HG02759 (cell line): ENCODE data around the gene PRR33.
A peak's percentile ranks its signal among the peaks of the same experiment; 100 is the strongest.

ENCODE experiments used
- ATAC-seq: cut with Tn5 transposase; IDR thresholded peaks from one replicate; pipeline ENCODE4 v1.9.1; 2021; ENCODE audit warnings: mild to moderate bottlenecking, moderate library complexity; ENCODE audit not compliant: unreplicated experiment

PRR33 gene

GRCh38 chr11:1866776-1867175 lies 24.9 kb downstream of the PRR33 start:
- ATAC-seq: no peak

- ATAC-seq: no peak
Observed at GRCh38 chr11:1866226-1866625, 25.5 kb downstream of the PRR33 start.

GRCh38 chr11:1864831-1865665 lies 26.6 kb downstream of the PRR33 start:
- ATAC-seq: no peak

GRCh38 chr11:1864231-1864630 lies 27.5 kb downstream of the PRR33 start:
- no peak for ATAC-seq

- no peak for ATAC-seq
Observed at GRCh38 chr11:1863352-1864216, 28.1 kb downstream of the PRR33 start.

- no peak for ATAC-seq
Observed at GRCh38 chr11:1862588-1863351, 28.9 kb downstream of the PRR33 start.

GRCh38 chr11:1861435-1862411 lies 30.0 kb downstream of the PRR33 start:
- ATAC-seq: no peak

GRCh38 chr11:1860108-1860507 lies 31.6 kb downstream of the PRR33 start:
- ATAC-seq: no peak

- ATAC-seq: no peak
Observed at GRCh38 chr11:1859004-1859403, 32.7 kb downstream of the PRR33 start.

- no peak for ATAC-seq
Observed at GRCh38 chr11:1858576-1858975, 33.1 kb downstream of the PRR33 start.

GRCh38 chr11:1858154-1858553 lies 33.5 kb downstream of the PRR33 start:
- ATAC-seq: no peak

GRCh38 chr11:1857064-1857463 lies 34.6 kb downstream of the PRR33 start:
- no peak for ATAC-seq

GRCh38 chr11:1856306-1857005 lies 35.2 kb downstream of the PRR33 start:
- ATAC-seq: no peak

- ATAC-seq: no peak
Observed at GRCh38 chr11:1855886-1856265, 35.8 kb downstream of the PRR33 start.

GRCh38 chr11:1854949-1855885 lies 36.5 kb downstream of the PRR33 start:
- ATAC-seq: peak; percentile 35

- ATAC-seq: peak; percentile 27
Observed at GRCh38 chr11:1854132-1854948, 37.4 kb downstream of the PRR33 start.

- no peak for ATAC-seq
Observed at GRCh38 chr11:1853376-1854131, 38.1 kb downstream of the PRR33 start.
